A673 (cell line): Measurements from ENCODE around the gene OR2AE1. TPM values are rescaled to one million over a fixed set of nuclear protein-coding genes. Genes with fewer than 3 reads are reported as not detected.

ENCODE experiments used
- BruUV-seq: library from RNA; stranded (reverse); fragments of 400-500 nt; replicated peaks from 2 replicates; lab custom pipeline; 2021; lab: Mats Ljungman, UMichigan
- CTCF ChIA-PET: fragments of 300-600 bp; sonication (Branson Sonifier 250); formaldehyde crosslinking; loops from one replicate; lab custom pipeline; 2022; ENCODE audit warnings: antibody characterized with exemption; lab: Charles Lee
- POLR2A ChIA-PET: fragments of 300-600 bp; sonication (Branson Sonifier 250); formaldehyde crosslinking; loops from one replicate; lab custom pipeline; 2022; ENCODE audit warnings: antibody characterized with exemption; ENCODE audit not compliant: low non-redundant PET; lab: Charles Lee
- DNase-seq: peaks from one replicate; pipeline ENCODE4 v3.0.0-alpha.2; 2015; ENCODE audit warnings: low spot score
- H3K27ac ChIP-seq: fragments of 200-600 bp; sonication (generic); 2 replicates; pipeline ENCODE4 v1.5.1; 2016; ENCODE audit warnings: mixed run types, low read depth, mild to moderate bottlenecking, mixed read lengths, antibody characterized with exemption, low read length; ENCODE audit not compliant: poor library complexity, severe bottlenecking
- H3K27me3 ChIP-seq: fragments of 200-600 bp; sonication (generic); replicated peaks from 2 replicates; pipeline ENCODE4 v1.6.1; 2017; ENCODE audit warnings: mixed run types, low read depth, mild to moderate bottlenecking, mixed read lengths, antibody characterized with exemption, low read length; ENCODE audit not compliant: insufficient read depth, poor library complexity
- H3K36me3 ChIP-seq: fragments of 200-600 bp; sonication (generic); 2 replicates; pipeline ENCODE4 v1.6.1; 2016; ENCODE audit warnings: mixed run types, mild to moderate bottlenecking, mixed read lengths, antibody characterized with exemption, low read length; ENCODE audit not compliant: insufficient read depth, poor library complexity, severe bottlenecking
- H3K4me1 ChIP-seq: fragments of 200-600 bp; sonication (generic); 2 replicates; pipeline ENCODE4 v1.6.1; 2017; ENCODE audit warnings: mixed run types, mild to moderate bottlenecking, mixed read lengths, antibody characterized with exemption, low read length; ENCODE audit not compliant: insufficient read depth, poor library complexity, severe bottlenecking
- H3K4me3 ChIP-seq: fragments of 200-600 bp; sonication (generic); 2 replicates; pipeline ENCODE4 v1.5.1; 2016; ENCODE audit warnings: low read depth, mixed run types, mild to moderate bottlenecking, mixed read lengths, low read length; ENCODE audit not compliant: poor library complexity, severe bottlenecking
- H3K9me3 ChIP-seq: fragments of 200-600 bp; sonication (generic); 2 replicates; pipeline ENCODE4 v1.6.1; 2016; ENCODE audit warnings: mixed run types, low read depth, mild to moderate bottlenecking, mixed read lengths, antibody characterized with exemption, low read length; ENCODE audit not compliant: poor library complexity, severe bottlenecking
- CTCF ChIP-seq: fragments of 300-800, 200-600 bp; sonication (generic); conservative IDR thresholded peaks from 2 replicates; pipeline ENCODE4 v1.5.1; 2017; ENCODE audit warnings: low read depth, mild to moderate bottlenecking, antibody characterized with exemption, low read length, moderate library complexity, mixed read lengths
- EZH2 ChIP-seq: fragments of 200-600 bp; sonication (generic); IDR thresholded peaks from 2 replicates; pipeline ENCODE4 v1.6.1; 2017; ENCODE audit warnings: borderline replicate concordance, low read depth, mild to moderate bottlenecking, mixed read lengths, antibody characterized with exemption, low read length; ENCODE audit not compliant: poor library complexity, severe bottlenecking
- intact Hi-C: fragments of 100-400 bp; cut with micrococcal nuclease; formaldehyde crosslinking; loops from one replicate; pipeline ENCODE4 v1.10.0; 2022; ENCODE audit not compliant: unreplicated experiment
- total RNA-seq: library from RNA; stranded (reverse); gene quantifications from 2 replicates; pipeline ENCODE4 v1.2.3, GENCODE V29; 2021

Gene OR2AE1
- total RNA-seq, 1 experiment from 2014 or later: not detected

GRCh38 chr7:99910976-99911375, 34.1 kb upstream of the OR2AE1 start:
- Histone ChIP-seq H3K4me1 (no peaks in the 10 kb centered on the region), H3K27me3 (no peaks in the 10 kb centered on the region), H3K4me3 (no peak overlapping the region), H3K27ac (no peak overlapping the region), H3K36me3 (peaks cover 30% of the 10 kb centered on the region), H3K9me3 (no peaks in the 10 kb centered on the region)
- TF ChIP-seq EZH2 (no peak), CTCF (no peak)
- no peak for DNase-seq
- POLR2A ChIA-PET: interaction anchor here (0.6 kb wide), 1 partner anchor 12 kb away, joined by 3 read pairs; no protein-coding TSS in a partner anchor
- intact Hi-C loops: loop anchor here (10.0 kb wide), 1 partner anchor 134 kb away; the partner anchor contains the start of gene ZSCAN21
- no TSS peak for BruUV-seq
- CTCF ChIA-PET: no interaction called here

GRCh38 chr7:99901581-99901980, 24.7 kb upstream of the OR2AE1 start:
- intact Hi-C loops: no loop called here
- ChIA-PET CTCF (no interaction called here), POLR2A (no interaction called here)
- Histone ChIP-seq H3K27ac (no peak overlapping the region), H3K27me3 (no peaks in the 10 kb centered on the region), H3K4me1 (no peaks in the 10 kb centered on the region), H3K36me3 (peaks cover 50% of the 10 kb centered on the region), H3K9me3 (no peaks in the 10 kb centered on the region), H3K4me3 (no peak overlapping the region)
- BruUV-seq: no TSS peak
- TF ChIP-seq CTCF (no peak), EZH2 (no peak)
- DNase-seq: no peak

- no peaks in the 10 kb centered on the region for H3K9me3 ChIP-seq
- H3K4me1 ChIP-seq: no peaks in the 10 kb centered on the region
- intact Hi-C loops: no loop called here
- H3K4me3 ChIP-seq: no peak overlapping the region
- ChIA-PET CTCF (no interaction called here), POLR2A (no interaction called here)
- H3K27ac ChIP-seq: no peak overlapping the region
- peaks cover 40% of the 10 kb centered on the region for H3K36me3 ChIP-seq
- TF ChIP-seq CTCF (no peak), EZH2 (no peak)
- no peak for DNase-seq
- BruUV-seq: no TSS peak
- no peaks in the 10 kb centered on the region for H3K27me3 ChIP-seq
Observed at GRCh38 chr7:99899830-99900519, 23.1 kb upstream of the OR2AE1 start.
